Tibial artery (tissue), 4 donors: ENCODE data around the gene GLUL.
"Not testable (repeated sequence)": the region's sequence is repeated elsewhere in the genome, so short reads cannot be mapped to it uniquely, and the experiment has no call there.

Source experiments
- DNase-seq, 2 donors: peaks; one replicate each; pipeline ENCODE4 v3.0.0-alpha.2; 2019
- H3K27ac ChIP-seq, 2 donors: fragments of 200-600 bp; sonication (generic) in 1 of 2; 1 replicate in 1 of 2; 2 replicates in 1 of 2; pipeline ENCODE4 v1.5.1; 2018 to 2019; ENCODE audit warnings: mild to moderate bottlenecking in 1 of 2
- H3K27me3 ChIP-seq, 2 donors: fragments of 200-600 bp; sonication (generic) in 1 of 2; one replicate each; pipeline versions ENCODE4 v1.5.1 to v1.6.0; 2016 to 2019
- H3K36me3 ChIP-seq, 3 donors: fragments of 200-600 bp; sonication (generic) in 2 of 3; one replicate each; pipeline ENCODE4 v1.5.1; 2016 to 2019; ENCODE audit warnings: mild to moderate bottlenecking in 2 of 3
- H3K4me1 ChIP-seq, 4 donors: fragments of 200-600 bp; sonication (generic) in 2 of 4; 1 replicate in 3 of 4; 2 replicates in 1 of 4; pipeline ENCODE4 v1.5.1; 2016 to 2019
- H3K4me3 ChIP-seq, 2 donors: fragments of 200-600 bp; sonication (generic) in 1 of 2; 1 replicate in 1 of 2; 2 replicates in 1 of 2; pipeline ENCODE4 v1.5.1; 2018 to 2019; ENCODE audit warnings: mild to moderate bottlenecking in 2 of 2
- H3K9me3 ChIP-seq, 3 donors: fragments of 200-600 bp; sonication (generic) in 1 of 3; one replicate each; pipeline ENCODE4 v1.5.1; 2016 to 2019
- intact Hi-C: fragments of 100-400 bp; cut with DNase I; formaldehyde crosslinking; loops from one replicate; pipeline ENCODE4 v1.15.0; 2023; ENCODE audit warnings: low total_unique reads
- TF ChIP-seq, protein P1 (sequence below), 2 experiments: fragments of 200-600 bp in 1 of 2; fragments of 450-650 bp in 1 of 2; IDR thresholded peaks; one replicate each; pipeline ENCODE4 v1.5.1; 2017 to 2019; ENCODE audit warnings: antibody characterized with exemption in 2 of 2, mild to moderate bottlenecking in 1 of 2, moderate library complexity in 1 of 2

Gene GLUL

DNA sequence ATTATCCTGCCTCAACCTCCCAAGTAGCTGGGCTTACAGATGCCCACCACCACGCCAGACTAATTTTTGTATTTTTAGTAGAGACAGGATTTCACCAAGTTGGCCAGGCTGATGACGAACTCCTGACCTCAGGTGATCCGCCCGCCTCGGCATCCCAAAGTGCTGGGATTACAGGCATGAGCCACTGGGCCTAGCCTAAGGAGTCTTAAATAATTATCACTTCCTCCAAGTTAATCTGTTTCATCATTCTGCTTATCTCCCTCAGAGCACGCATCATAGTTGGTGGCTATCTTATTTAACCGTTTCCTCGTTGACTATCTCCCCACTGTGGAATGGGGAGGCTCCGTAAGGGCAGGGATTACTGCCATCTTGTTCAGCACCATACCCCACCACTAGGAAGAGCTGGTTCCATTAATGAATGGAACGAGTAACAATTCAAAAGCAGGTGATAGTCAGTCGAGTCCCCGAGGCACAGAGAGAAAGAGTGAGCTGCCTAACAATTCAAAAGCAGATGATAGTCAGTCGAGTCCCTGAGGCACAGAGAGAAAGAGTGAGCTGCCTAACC, 52.7 kb downstream of the GLUL start:
- Histone ChIP-seq H3K36me3 (no peaks in the 10 kb centered on the region), H3K27ac (no peak overlapping the region), H3K4me1 (no peaks in the 10 kb centered on the region), H3K9me3 (no peaks in the 10 kb centered on the region), H3K27me3 (peaks cover 0 to 8% of the 10 kb centered on the region in 2 donors), H3K4me3 (no peak overlapping the region)
- intact Hi-C loops: no loop called here
- DNase-seq: no peak
- TF ChIP-seq, protein P1, sequence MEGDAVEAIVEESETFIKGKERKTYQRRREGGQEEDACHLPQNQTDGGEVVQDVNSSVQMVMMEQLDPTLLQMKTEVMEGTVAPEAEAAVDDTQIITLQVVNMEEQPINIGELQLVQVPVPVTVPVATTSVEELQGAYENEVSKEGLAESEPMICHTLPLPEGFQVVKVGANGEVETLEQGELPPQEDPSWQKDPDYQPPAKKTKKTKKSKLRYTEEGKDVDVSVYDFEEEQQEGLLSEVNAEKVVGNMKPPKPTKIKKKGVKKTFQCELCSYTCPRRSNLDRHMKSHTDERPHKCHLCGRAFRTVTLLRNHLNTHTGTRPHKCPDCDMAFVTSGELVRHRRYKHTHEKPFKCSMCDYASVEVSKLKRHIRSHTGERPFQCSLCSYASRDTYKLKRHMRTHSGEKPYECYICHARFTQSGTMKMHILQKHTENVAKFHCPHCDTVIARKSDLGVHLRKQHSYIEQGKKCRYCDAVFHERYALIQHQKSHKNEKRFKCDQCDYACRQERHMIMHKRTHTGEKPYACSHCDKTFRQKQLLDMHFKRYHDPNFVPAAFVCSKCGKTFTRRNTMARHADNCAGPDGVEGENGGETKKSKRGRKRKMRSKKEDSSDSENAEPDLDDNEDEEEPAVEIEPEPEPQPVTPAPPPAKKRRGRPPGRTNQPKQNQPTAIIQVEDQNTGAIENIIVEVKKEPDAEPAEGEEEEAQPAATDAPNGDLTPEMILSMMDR (IDR thresholded peaks at IDR 0.05): no peak

DNA sequence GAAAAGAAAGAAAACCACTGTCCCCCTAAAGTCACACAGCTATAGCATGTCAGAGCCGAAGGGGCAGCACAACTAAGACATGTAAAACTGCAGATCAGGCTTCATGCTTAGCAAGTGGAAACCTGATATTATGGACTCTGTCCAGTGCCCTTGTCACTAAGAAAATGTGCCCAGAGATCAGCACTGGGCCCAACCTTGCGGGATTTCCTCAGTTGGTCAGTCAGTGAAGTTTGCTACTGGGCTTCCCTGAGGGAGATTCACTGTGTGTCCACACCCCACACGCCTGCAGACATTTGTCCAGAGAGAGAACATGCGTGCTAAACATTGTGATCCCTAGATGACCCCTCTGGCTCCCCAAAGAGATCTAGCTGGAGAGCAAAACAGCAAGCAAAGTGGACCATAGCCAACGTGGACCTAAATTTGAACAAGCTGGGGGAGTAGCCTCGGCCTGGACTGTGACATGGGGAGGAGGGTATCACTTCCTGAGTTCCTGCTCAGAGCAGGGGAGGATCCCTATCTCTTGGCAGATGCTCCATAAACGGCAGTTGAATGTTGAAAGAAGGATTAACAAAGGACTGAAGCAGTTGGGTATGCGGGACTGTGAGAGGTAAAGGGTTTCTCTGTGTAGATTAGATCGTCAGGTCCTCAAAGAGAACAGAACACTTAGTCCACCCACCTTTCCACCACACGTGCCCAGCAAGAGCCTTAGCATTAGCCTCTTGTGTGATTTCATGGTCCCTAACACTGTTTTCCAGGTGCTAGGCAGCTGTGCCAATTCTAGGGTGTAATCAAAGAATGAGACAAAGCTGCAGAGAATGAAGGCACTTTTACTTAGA, 53.6 kb downstream of the GLUL start:
- Histone ChIP-seq H3K27me3 (peaks cover 0 to 8% of the 10 kb centered on the region in 2 donors), H3K27ac (no peak overlapping the region), H3K36me3 (no peaks in the 10 kb centered on the region), H3K4me1 (no peaks in the 10 kb centered on the region), H3K9me3 (no peaks in the 10 kb centered on the region), H3K4me3 (no peak overlapping the region)
- intact Hi-C loops: no loop called here
- no peak for DNase-seq
- TF ChIP-seq, protein P1 (IDR thresholded peaks at IDR 0.05): no peak

DNA sequence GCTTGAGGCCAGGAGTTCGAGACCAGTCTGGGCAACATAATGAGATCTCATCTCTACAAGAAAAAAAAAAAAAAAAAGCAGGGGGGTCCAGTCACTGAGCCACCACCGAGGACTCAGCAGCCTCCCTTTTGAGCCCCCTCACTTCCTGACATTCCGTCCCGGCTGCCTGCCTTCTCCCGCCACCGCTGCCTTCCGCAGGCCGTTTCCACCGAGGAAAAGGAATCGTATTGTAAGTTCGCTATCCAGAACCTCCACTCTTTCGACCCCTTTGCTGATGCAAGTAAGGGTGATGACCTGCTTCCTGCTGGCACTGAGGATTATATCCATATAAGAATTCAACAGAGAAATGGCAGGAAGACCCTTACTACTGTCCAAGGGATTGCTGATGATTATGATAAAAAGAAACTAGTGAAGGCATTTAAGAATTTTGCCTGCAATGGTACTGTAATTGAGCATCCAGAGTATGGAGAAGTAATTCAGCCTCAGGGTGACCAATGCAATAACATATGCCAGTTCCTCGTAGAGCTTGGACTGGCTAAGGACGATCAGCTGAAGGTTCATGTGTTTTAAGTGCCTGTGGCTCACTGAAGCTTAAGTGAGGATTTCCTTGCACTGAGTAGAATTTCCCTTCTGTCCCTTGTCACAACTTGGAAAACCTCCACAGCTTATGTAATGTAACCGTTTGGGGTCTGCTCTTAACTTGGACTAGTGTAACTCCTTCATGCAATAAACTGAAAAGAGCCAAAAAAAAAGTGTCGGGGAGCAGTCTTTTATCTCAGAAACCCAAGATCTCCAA, 55.6 kb downstream of the GLUL start:
- no peak overlapping the region for H3K4me3 ChIP-seq
- H3K27me3 ChIP-seq: peaks cover 0 to 8% of the 10 kb centered on the region in 2 donors
- H3K4me1 ChIP-seq: no peaks in the 10 kb centered on the region
- H3K27ac ChIP-seq: no peak overlapping the region
- DNase-seq: no peak
- intact Hi-C loops: no loop called here
- TF ChIP-seq, protein P1 (IDR thresholded peaks at IDR 0.05): no peak
- no peaks in the 10 kb centered on the region for H3K9me3 ChIP-seq
- H3K36me3 ChIP-seq: no peaks in the 10 kb centered on the region

DNA sequence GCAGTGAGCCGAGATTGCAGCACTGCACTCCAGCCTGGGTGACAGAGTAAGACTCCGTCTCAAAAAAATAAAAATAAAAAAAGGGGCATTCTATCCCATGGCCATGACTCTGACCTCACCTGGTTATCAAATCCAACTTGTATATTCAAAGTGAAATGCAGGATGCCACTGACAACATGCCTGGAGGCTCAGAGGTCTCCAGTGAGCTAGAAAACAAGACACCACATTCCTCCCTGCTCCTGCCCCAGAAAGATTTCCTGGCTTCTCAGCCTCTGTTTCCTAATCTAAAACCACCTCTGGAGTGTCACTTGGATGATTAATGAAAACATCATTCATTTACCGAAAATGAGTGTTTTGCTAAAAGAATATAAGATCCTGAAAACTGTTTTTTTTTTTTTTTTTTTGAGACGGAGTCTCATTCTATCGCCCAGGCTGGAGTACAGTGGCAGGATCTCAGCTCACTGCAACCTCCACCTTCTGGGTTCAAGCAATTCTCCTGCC, 58.5 kb downstream of the GLUL start:
- H3K27me3 ChIP-seq, intact Hi-C loops: not testable (repeated sequence)

DNA sequence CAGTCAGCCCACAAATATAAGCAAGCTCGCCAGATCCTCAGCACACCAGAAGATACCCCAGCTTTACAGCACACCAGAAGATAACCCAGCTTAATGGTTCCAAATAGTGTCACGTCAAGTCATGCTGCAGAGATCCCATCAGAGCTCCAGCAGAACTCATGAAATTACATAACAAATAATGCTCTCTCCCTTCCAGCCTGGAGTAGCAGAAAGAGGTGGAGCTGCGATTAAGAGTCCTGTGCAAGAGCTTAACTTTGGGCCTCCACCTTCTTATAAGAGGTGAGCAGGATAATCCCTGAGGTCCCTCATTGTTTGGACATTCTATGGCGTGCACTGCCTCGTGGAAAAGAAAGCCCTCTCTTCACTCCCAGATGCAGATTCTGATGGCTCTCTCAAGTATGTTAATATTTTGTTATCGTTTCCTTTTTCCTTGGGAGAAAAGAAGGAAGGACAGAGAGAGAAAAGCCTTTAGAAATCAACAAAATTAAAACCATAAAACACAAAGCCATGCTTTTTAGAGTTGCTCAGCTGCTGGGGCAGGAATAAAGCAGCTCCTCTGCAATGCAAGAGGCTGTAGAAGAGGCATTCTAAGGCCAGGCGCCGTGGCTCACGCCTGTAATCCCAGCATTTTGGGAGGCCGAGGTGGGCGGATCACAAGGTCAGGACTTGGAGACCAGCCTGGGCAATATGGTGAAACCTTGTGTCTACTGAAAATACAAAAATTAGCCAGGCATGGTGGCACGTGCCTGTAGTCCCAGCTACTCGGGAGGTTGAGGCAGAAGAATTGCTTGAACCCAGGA, 59.1 kb downstream of the GLUL start:
- TF ChIP-seq, protein P1 (IDR thresholded peaks at IDR 0.05): no peak
- Histone ChIP-seq H3K9me3 (no peaks in the 10 kb centered on the region), H3K27ac (no peak overlapping the region)

More for the DNA sequence above, 58.5 kb downstream of the GLUL start:
- H3K4me3 ChIP-seq, H3K9me3 ChIP-seq, H3K27ac ChIP-seq, H3K4me1 ChIP-seq, DNase-seq, H3K36me3 ChIP-seq: not testable (repeated sequence)

More for the DNA sequence above, 59.1 kb downstream of the GLUL start:
- no peaks in the 10 kb centered on the region for H3K36me3 ChIP-seq
- H3K27me3 ChIP-seq: peaks cover 0 to 2% of the 10 kb centered on the region in 2 donors
- H3K4me3 ChIP-seq: no peak overlapping the region
- intact Hi-C loops: no loop called here
- no peak for DNase-seq
- H3K4me1 ChIP-seq: no peaks in the 10 kb centered on the region
